IPS-18c (cell line): Measurements from ENCODE around the gene ZNF639.
"Not testable (repeated sequence)": the region's sequence is repeated elsewhere in the genome, so short reads cannot be mapped to it uniquely, and the experiment has no call there.

Experiments used
- H3K4me3 ChIP-seq: 2 replicates; pipeline ENCODE4 v1.7.0; 2013; ENCODE audit warnings: low read depth, mild to moderate bottlenecking, low read length, moderate library complexity; ENCODE audit not compliant: insufficient read depth
- H3K9me3 ChIP-seq: one replicate; pipeline ENCODE4 v1.6.1; 2013; ENCODE audit warnings: mild to moderate bottlenecking, low read length, moderate library complexity; ENCODE audit not compliant: control insufficient read depth, insufficient read depth

Gene ZNF639

GRCh38 chr3:179302111-179302510, 20.7 kb upstream of the ZNF639 start:
- H3K9me3 ChIP-seq: peaks cover 4% of the 10 kb centered on the region
- no peak overlapping the region for H3K4me3 ChIP-seq

GRCh38 chr3:179304605-179305004, 18.2 kb upstream of the ZNF639 start:
- H3K9me3 ChIP-seq: peaks cover 4% of the 10 kb centered on the region
- H3K4me3 ChIP-seq: no peak overlapping the region

DNA sequence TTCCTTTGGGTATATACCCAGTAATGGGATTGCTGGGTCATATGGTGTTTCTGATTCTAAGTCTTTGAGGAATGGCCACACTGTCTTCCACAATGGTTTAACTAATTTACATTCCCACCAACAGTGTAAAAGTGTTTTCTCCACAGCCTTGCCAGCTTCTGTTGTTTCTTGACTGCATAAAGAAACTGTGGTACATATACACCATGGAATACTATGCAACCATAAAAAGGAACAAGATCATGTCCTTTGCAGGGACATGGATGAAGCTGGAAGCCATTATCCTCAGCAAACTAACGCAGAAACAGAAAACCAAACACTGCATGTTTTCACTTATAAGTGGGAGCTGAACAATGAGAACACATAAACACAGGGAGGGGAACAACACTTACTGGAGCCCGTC, 15.5 kb upstream of the ZNF639 start:
- H3K4me3 ChIP-seq, H3K9me3 ChIP-seq: not testable (repeated sequence)

DNA sequence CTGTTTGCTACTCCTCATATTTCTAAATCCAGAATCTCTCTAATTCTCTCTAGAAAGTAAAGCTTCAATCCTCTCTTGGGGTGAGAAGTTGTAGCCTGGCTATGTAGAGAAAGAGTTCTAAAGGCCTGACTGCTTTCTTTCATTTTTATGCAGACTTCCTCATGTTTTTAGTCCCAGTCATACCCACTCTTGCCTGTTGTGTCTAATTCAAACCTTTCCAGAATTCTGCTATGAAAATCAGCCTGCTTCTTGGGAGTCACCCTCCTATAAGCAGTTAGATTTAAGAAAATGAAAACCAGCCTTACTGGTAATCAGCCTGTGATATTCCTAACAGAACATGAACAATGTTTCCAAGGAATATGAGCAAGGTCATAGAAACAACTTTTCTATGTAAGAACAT, 14.8 kb upstream of the ZNF639 start:
- Histone ChIP-seq H3K4me3 (no peak overlapping the region), H3K9me3 (peaks cover 2% of the 10 kb centered on the region)

- no peak overlapping the region for H3K4me3 ChIP-seq
- H3K9me3 ChIP-seq: no peaks in the 10 kb centered on the region
Measured at GRCh38 chr3:179309225-179310078, 13.4 kb upstream of the ZNF639 start.

DNA sequence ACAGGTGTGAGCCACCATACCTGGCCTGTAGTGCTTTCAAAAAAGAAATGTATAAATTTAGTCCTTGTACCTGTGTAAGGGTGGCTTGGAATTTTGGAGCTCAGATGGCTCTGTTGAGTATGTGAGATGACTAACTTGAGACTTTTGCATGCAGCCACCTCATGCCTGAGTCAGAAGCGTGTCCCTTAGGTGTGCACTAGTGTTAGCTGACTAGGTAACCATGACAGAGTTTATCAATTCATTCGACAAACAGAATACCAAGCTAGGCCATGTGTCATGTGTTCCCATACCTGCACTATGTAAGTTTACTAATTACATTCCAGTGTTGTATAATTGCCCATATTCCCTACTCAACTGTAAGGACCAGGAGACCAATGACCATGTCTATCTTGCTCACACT, 4.0 kb upstream of the ZNF639 start:
- H3K4me3 ChIP-seq: no peak overlapping the region
- no peaks in the 10 kb centered on the region for H3K9me3 ChIP-seq

DNA sequence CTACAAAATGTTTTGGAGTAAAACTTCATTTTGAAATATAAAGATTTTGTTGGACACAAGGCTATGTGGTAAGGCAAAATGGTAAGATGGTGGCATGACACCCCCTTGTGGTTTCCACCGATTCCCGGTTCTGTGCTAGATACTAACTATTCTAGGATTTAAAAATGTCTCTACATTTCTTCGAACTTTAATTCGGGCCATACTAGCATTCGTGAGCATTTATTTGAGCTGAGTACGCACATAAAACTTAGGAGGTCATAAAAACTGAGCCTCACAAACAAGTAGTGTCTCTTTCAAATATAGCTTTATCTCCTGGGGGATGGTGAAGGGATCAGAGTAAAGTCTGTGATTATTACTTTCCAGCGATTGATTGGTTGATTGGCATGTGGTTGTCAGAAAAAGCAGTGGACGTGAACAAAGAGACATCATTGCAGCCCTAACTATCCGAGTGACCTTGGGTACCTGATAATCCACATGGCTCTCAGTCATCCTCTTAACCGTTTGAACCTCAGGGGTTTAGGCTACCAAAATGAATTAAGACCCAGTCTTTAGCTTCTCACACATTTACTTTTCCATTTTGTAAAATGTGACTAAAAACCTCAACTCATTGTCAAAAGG, 1.1 kb upstream of the ZNF639 start:
- H3K4me3 ChIP-seq: no peak overlapping the region

GRCh38 chr3:179323197-179324110, 623 bp downstream of the ZNF639 start:
- peak overlapping the region; percentile 93 for H3K4me3 ChIP-seq
- H3K9me3 ChIP-seq: no peaks in the 10 kb centered on the region

More for the DNA sequence above, 1.1 kb upstream of the ZNF639 start:
- H3K9me3 ChIP-seq: no peaks in the 10 kb centered on the region

- no peaks in the 10 kb centered on the region for H3K9me3 ChIP-seq
- H3K4me3 ChIP-seq: peak overlapping the region; percentile 93
Measured at GRCh38 chr3:179324270-179324754, 1.5 kb downstream of the ZNF639 start.

- Histone ChIP-seq H3K4me3 (no peak overlapping the region), H3K9me3 (no peaks in the 10 kb centered on the region)
Measured at GRCh38 chr3:179330438-179330837, 7.6 kb downstream of the ZNF639 start.

- Histone ChIP-seq H3K4me3 (no peak overlapping the region), H3K9me3 (no peaks in the 10 kb centered on the region)
Measured at GRCh38 chr3:179332240-179332639, 9.4 kb downstream of the ZNF639 start.

DNA sequence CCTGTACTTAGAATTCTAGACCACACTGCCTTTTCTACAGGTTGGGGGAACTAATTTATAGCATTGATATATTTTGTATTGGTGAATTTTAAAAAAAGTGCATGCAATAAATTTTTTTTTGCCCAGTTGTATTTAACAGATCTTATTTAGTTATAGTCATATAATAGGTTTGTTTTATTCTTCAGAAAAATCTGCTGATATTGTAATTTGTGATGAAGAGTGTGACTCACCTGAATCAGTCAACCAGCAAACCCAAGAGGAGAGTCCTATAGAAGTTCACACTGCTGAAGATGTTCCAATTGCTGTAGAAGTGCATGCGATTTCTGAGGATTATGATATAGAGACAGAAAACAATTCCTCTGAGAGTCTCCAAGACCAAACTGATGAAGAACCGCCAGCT, 10.3 kb downstream of the ZNF639 start:
- Histone ChIP-seq H3K4me3 (no peak overlapping the region), H3K9me3 (no peaks in the 10 kb centered on the region)

DNA sequence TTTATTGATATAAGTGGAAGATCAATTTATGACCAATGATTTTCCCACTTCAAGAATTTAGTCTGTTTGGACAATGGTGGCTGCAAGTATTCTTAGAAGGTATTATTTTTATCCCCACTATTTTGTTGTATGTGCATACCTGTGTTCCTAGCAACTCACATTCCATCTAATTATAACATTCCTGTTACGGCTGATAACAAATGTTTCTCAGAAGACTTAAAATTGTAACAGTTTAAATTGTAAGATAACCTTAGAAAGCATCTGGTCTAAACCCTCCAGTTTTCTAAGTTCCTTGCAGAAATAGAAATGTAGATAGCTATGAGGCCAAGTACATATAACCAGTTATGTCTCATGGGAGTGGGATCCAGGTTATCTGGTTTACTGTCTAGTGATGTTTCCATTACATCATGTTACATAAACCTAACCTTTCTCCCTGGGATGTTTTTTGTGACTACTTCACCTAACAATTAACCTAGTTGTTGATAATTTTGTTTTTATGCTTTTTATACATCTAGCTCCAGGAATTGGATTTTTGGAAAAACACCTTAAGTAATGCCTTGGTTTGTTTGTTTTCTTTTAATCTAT, 13.6 kb downstream of the ZNF639 start:
- Histone ChIP-seq H3K4me3 (no peak overlapping the region), H3K9me3 (no peaks in the 10 kb centered on the region)

GRCh38 chr3:179347345-179348194, 24.7 kb downstream of the ZNF639 start, which contains the start of gene MFN1:
Gene MFN1, plus strand, starts transcription at chr3:179347709. Its CDS starts 1,143 bp downstream, at chr3:179348852.
- H3K9me3 ChIP-seq: no peaks in the 10 kb centered on the region
- peak within 1 kb of the TSS; percentile 85 for H3K4me3 ChIP-seq

DNA sequence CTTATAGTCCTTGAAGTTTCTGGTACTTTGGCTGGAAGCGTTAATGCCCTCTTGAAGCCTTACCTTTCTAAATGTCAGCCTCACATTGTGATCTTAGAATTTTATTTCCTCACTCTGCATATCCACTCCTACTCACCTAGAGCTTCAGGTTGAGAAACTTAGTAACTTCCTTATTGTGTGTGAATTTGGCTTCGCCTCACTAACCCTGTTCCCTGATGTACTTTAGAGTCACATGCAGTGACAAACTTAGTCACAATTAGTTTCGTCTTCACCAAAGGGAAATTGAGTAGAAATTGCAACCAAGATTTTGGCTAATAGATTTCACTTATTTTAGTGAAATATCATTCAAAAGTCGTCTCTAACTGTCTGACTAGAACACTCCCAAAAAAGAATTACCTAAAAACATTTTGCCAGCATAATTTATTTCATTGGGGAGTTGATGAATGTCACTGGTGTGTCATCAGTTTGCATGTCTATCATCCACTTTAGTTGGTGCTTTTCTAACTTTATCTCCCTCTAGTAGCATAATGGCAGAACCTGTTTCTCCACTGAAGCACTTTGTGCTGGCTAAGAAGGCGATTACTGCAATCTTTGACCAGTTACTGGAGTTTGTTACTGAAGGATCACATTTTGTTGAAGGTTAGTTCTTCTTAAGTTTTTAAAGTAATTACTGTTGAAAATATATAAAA, 25.6 kb downstream of the ZNF639 start:
- Histone ChIP-seq H3K4me3 (peak overlapping the region; percentile 85), H3K9me3 (no peaks in the 10 kb centered on the region)

DNA sequence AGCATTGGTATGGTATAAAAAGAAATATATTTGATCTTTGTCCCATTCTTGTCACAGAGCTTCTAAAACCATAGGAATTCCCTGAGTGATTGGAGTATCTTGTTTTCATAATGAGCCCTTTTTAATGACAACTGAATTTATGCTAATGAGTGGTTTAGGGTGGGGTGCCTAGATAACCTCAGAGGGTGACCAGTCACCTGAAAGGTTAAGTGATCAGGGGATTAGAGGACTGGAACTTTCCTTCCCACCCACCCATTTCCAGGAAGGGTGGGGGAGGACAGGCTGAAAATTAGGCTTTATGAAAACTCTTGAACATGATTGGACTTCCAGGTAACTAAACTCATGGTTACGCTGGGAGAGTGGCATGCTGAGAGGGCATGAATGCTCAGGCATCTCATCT, 33.2 kb downstream of the ZNF639 start:
- H3K9me3 ChIP-seq: no peaks in the 10 kb centered on the region
- no peak overlapping the region for H3K4me3 ChIP-seq
